Measurements from ENCODE around the gene NIP7. TPM values are rescaled to one million over a fixed set of nuclear protein-coding genes. Genes with fewer than 3 reads are reported as not detected.

NIP7 gene
- total RNA-seq, 2 donors from 2014 or later = 5.9 to 6.6 TPM

- TF ChIP-seq, protein P1, sequence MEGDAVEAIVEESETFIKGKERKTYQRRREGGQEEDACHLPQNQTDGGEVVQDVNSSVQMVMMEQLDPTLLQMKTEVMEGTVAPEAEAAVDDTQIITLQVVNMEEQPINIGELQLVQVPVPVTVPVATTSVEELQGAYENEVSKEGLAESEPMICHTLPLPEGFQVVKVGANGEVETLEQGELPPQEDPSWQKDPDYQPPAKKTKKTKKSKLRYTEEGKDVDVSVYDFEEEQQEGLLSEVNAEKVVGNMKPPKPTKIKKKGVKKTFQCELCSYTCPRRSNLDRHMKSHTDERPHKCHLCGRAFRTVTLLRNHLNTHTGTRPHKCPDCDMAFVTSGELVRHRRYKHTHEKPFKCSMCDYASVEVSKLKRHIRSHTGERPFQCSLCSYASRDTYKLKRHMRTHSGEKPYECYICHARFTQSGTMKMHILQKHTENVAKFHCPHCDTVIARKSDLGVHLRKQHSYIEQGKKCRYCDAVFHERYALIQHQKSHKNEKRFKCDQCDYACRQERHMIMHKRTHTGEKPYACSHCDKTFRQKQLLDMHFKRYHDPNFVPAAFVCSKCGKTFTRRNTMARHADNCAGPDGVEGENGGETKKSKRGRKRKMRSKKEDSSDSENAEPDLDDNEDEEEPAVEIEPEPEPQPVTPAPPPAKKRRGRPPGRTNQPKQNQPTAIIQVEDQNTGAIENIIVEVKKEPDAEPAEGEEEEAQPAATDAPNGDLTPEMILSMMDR (IDR thresholded peaks at IDR 0.05) = no peak
- Histone ChIP-seq H3K9me3 (no peaks in the 10 kb centered on the region), H3K36me3 (no peaks in the 10 kb centered on the region), H3K27me3 (no peaks in the 10 kb centered on the region), H3K27ac (no peak overlapping the region), H3K4me3 (no peak overlapping the region), H3K4me1 (peaks cover 0 to 21% of the 10 kb centered on the region in 2 donors)
- DNase-seq (ENCODE audit: low spot score) = no peak
Measured at GRCh38 chr16:69309316-69309715, 30.3 kb upstream of the NIP7 start.

DNA sequence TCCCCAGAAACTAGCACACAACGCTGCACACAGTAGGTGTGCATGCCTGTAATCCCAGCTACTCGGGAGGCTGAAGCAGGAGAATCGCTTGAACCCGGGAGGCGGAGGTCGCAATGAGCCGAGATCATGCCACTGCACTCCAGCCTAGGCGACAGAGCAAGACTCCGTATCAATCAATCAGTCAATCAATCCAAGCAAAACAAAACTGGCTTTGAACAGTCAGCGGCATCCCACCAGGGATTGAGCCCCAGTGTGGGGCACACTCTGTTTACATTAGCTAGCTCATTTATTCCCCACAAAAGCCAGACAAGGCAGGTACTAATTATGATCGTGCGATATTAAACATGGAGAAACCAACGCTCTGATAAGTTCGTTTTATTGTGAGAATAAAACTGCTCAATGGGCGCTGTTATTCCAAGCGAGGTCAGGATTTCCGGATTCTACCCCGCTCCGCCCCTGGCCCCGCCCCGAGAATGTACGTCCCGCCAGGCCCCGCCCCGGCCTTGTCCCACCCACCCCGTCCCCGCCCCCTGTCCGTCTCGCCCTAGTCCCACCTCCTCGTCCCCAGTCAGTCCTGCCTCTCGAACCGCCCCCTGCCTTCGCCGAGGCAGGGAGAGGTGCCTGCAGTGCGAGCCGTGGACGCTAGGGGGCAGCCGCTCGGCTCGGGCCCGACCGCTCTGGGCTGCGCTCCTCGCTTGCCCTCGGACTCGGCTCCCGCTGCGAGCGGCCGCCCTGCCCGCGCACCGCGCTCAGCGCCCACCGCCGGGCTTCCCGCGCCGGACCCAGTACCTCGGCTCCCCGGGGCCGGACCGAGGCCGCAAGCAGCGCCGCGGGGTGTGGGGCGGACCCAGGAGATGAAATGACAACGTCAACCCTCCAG lies 28.7 kb upstream of the NIP7 start, which contains the start of gene VPS4A:
VPS4A (plus strand) TSS at position 698 of the 880 bp plus-strand sequence; CDS start at position 860, 162 bp downstream.
- peak within 1 kb of the TSS; percentile 87 to 92 for H3K4me3 ChIP-seq

GRCh38 chr16:69311533-69312387 lies 27.8 kb upstream of the NIP7 start:
- Histone ChIP-seq H3K36me3 (peaks cover 17% of the 10 kb centered on the region), H3K9me3 (no peaks in the 10 kb centered on the region), H3K4me3 (peak overlapping the region; percentile 87 to 92), H3K4me1 (peaks cover 0 to 21% of the 10 kb centered on the region in 2 donors), H3K27me3 (no peaks in the 10 kb centered on the region), H3K27ac (peak overlapping the region; percentile 82 to 89)
- TF ChIP-seq, protein P1 (IDR thresholded peaks at IDR 0.05) = no peak
- no peak for DNase-seq (ENCODE audit: low spot score)

More for the DNA sequence above, 28.7 kb upstream of the NIP7 start, which contains the start of gene VPS4A:
- H3K4me1 ChIP-seq = peaks cover 0 to 21% of the 10 kb centered on the region in 2 donors
- no peaks in the 10 kb centered on the region for H3K9me3 ChIP-seq
- TF ChIP-seq, protein P1 (IDR thresholded peaks at IDR 0.05) = peak; percentile 96
- no peaks in the 10 kb centered on the region for H3K27me3 ChIP-seq
- peak; percentile 93 for DNase-seq (ENCODE audit: low spot score)
- peaks cover 9% of the 10 kb centered on the region for H3K36me3 ChIP-seq
- H3K27ac ChIP-seq = peak within 1 kb of the TSS; percentile 82 to 89

DNA sequence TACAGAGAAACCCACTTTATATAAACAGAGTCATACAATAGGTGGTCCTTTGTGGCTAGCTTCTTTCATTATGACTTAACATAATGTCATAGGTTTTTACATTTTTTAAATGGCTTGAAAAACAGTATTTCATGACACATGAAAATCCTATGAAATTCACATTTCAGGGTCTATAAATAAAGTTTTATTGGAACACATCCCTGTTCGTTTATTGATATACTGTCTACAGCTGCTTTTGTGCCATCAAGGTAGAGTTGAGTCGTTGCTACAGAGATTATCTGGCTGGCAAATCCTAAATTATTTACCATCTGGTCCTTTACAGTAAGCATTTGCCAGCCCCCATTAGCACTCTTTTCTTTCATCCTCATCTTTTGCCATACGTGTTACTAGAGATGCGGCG lies 26.1 kb upstream of the NIP7 start:
- DNase-seq (ENCODE audit: low spot score) = no peak
- no peaks in the 10 kb centered on the region for H3K9me3 ChIP-seq
- TF ChIP-seq, protein P1 (IDR thresholded peaks at IDR 0.05) = no peak
- H3K4me3 ChIP-seq = no peak overlapping the region
- peaks cover 0 to 21% of the 10 kb centered on the region in 2 donors for H3K4me1 ChIP-seq
- no peaks in the 10 kb centered on the region for H3K27me3 ChIP-seq
- H3K27ac ChIP-seq = no peak overlapping the region
- peaks cover 29% of the 10 kb centered on the region for H3K36me3 ChIP-seq

- DNase-seq (ENCODE audit: low spot score) = no peak
- Histone ChIP-seq H3K9me3 (no peaks in the 10 kb centered on the region), H3K27me3 (no peaks in the 10 kb centered on the region), H3K27ac (no peak overlapping the region), H3K36me3 (peaks cover 40% of the 10 kb centered on the region), H3K4me3 (no peak overlapping the region), H3K4me1 (peaks cover 0 to 21% of the 10 kb centered on the region in 2 donors)
- TF ChIP-seq, protein P1 (IDR thresholded peaks at IDR 0.05) = no peak
Measured at GRCh38 chr16:69314534-69314933, 25.0 kb upstream of the NIP7 start.
